ENCODE results near the gene LAPTM4A.

- TF ChIP-seq CTCF (conservative IDR thresholded peaks at IDR 0.05) (no peak), EZH2 (IDR thresholded peaks at IDR 0.05; ENCODE audit: low read depth) (no peak)
These were observed 13.0 kb upstream of the LAPTM4A start for GRCh38 chr2:20064421-20064820.

Measured in PC-9 (cell line).